Measurements from ENCODE around the gene TMPRSS6.
A peak's percentile ranks its signal among the peaks of the same experiment; 100 is the strongest.

Gene TMPRSS6

DNA sequence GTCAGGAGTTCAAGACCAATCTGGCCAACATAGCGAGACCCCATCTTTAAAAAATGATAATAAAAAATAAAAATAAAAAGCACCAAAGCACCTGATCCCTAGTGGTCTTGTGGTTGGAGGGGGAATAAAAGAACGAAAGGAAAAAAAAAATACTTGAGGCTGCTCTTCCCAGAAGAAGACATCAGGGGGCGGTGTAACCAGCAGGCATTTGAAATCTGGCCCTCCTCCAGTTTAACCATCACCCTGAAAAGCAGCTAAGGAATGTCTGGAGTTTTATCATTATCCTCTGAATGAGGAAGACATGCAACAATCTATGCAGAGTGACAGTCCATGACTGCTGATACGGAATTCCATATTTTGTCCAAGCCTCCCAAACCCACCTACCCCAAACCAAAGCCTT lies 63.6 kb downstream of the TMPRSS6 start:
- no peak for TF ChIP-seq PAX5 (IDR thresholded peaks at IDR 0.05; ENCODE audit: insufficient read depth, low read length, severe bottlenecking)
- TF ChIP-seq SPI1 (IDR thresholded peaks at IDR 0.05; ENCODE audit: low read depth, low read length) = no peak
- TF ChIP-seq POLR2A (IDR thresholded peaks at IDR 0.05; ENCODE audit: low read depth, low read length) = no peak
- no peak for TF ChIP-seq TAF1 (IDR thresholded peaks at IDR 0.05; ENCODE audit: low read depth, low read length)
- TF ChIP-seq POU2F2 (IDR thresholded peaks at IDR 0.05; ENCODE audit: low read depth, low read length) = no peak
- no peak for TF ChIP-seq POLR2AphosphoS5 (IDR thresholded peaks at IDR 0.05; ENCODE audit: low read depth, low read length)
- no peak for FAIRE-seq
- DNase-seq (ENCODE audit: insufficient read length, low spot score) = no peak

DNA sequence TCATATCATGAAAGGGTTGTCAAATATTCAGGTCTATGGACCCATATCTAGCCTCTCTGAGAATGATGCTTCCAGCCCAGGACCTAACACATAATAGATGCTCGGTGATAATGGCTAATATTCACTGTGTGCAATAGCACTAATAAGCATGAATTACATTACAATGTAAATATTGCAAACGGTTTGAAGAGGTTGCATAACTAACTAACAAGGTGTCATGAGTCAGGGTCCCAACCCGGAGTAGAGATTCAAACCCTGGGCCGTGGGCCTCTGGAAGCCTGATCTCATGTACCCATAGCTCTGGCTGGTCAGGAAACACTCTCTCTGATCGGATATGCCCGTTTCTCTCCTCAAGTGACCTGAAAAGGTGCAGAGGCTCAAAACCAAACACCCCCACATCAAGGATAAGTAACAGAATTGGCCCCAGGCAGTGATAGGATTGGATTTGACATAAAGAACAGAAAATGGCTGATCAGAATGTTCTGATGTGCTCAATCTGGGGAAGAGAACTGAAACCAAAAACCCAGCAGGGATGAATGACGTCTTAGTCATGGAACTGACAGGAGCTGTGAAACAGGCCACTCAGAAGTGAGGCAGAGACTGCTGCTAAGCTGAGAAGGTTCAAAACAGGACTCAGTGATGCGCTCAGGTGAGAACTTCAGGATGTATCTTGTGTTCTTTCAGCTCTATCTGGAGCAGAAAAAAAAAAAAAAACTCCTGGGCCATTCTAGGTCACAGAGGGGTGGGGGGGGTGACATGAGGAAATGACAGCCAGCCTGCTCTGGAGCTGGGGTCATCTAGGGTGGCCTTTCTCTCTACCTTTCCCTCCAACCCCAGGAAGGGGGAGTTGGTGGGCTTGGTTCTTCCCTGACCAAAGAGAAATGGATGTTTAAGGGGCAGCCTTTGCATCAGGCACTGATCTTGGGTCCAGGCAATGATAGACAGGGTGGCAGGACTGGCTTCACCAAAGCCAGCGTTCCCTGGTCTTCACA lies 64.6 kb downstream of the TMPRSS6 start:
- no peak for FAIRE-seq
- no peak for DNase-seq (ENCODE audit: insufficient read length, low spot score)
- peak; percentile 31; the same call in 1 of the 2 replicates for TF ChIP-seq SPI1 (IDR thresholded peaks at IDR 0.05; ENCODE audit: low read depth, low read length)
- TF ChIP-seq POLR2AphosphoS5 (IDR thresholded peaks at IDR 0.05; ENCODE audit: low read depth, low read length) = no peak
- TF ChIP-seq TAF1 (IDR thresholded peaks at IDR 0.05; ENCODE audit: low read depth, low read length) = no peak
- TF ChIP-seq PAX5 (IDR thresholded peaks at IDR 0.05; ENCODE audit: insufficient read depth, low read length, severe bottlenecking) = no peak
- TF ChIP-seq POU2F2 (IDR thresholded peaks at IDR 0.05; ENCODE audit: low read depth, low read length) = no peak
- TF ChIP-seq POLR2A (IDR thresholded peaks at IDR 0.05; ENCODE audit: low read depth, low read length) = no peak

DNA sequence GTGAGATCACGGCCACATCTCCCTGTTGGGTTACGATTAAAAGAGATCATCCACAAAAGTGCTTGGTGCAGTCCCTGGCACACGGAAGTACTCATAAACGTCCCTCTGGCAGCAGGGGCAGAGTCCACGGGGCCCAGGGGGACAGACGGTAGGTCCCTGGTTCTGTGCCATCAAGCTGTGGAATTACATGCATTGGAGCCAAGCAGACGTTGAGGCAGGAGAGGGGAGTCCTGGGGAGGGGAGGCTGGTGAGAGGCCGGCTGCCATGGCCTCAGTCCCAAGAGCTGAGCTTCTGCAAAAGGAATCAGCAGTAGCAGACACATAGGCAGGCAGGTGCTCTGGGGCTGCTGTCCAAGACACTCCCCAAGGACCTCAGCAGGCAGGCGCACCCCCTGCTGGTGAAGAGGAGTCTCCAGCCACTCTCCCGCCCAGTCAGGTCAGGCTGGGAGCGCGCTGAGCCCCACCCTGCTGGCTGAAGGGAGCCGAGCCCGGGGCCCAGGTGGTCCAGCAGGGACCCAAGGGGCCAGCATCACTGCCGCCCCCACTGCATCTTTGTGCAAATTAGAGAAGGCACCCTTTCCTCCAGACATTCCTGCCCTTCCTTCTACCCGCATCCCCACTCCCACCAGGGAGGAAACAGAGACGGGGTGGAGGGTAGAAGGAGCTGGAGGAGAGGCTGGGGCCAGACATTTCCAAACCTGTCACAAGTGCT lies 65.5 kb downstream of the TMPRSS6 start:
- FAIRE-seq (peak; percentile 45), DNase-seq (ENCODE audit: insufficient read length, low spot score) (peak; percentile 86)
- TF ChIP-seq PAX5 (IDR thresholded peaks at IDR 0.05; ENCODE audit: insufficient read depth, low read length, severe bottlenecking) (no peak), POLR2A (IDR thresholded peaks at IDR 0.05; ENCODE audit: low read depth, low read length) (no peak), SPI1 (IDR thresholded peaks at IDR 0.05; ENCODE audit: low read depth, low read length) (no peak), POU2F2 (IDR thresholded peaks at IDR 0.05; ENCODE audit: low read depth, low read length) (no peak), POLR2AphosphoS5 (IDR thresholded peaks at IDR 0.05; ENCODE audit: low read depth, low read length) (no peak), TAF1 (IDR thresholded peaks at IDR 0.05; ENCODE audit: low read depth, low read length) (no peak)

- TF ChIP-seq SPI1 (IDR thresholded peaks at IDR 0.05; ENCODE audit: low read depth, low read length) (no peak), PAX5 (IDR thresholded peaks at IDR 0.05; ENCODE audit: insufficient read depth, low read length, severe bottlenecking) (no peak)
- FAIRE-seq = no peak
- DNase-seq (ENCODE audit: insufficient read length, low spot score) = no peak
These were observed 66.2 kb downstream of the TMPRSS6 start for GRCh38 chr22:37043209-37043827.

DNA sequence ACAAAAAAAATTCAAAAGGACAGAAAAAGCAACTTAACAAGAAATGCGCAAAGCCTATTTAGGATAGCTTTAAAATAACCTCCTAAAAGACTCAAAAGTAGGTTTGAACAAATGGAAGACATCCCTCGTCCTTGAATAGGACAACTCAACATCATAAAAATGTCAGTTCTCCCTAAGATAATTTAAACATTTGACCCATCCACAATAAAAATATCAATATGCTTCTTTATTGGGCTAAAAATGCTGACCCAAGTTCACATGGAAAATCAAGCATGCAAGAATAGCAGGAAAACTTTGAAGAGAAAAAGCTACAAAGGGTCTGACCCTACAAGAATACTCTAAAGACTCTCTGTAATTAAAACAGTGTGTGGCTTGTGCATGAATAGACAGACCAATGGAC lies 70.0 kb downstream of the TMPRSS6 start:
- no peak for TF ChIP-seq POU2F2 (IDR thresholded peaks at IDR 0.05; ENCODE audit: low read depth, low read length)
- TF ChIP-seq SPI1 (IDR thresholded peaks at IDR 0.05; ENCODE audit: low read depth, low read length) = no peak
- TF ChIP-seq TAF1 (IDR thresholded peaks at IDR 0.05; ENCODE audit: low read depth, low read length) = no peak
- no peak for TF ChIP-seq POLR2AphosphoS5 (IDR thresholded peaks at IDR 0.05; ENCODE audit: low read depth, low read length)
- TF ChIP-seq POLR2A (IDR thresholded peaks at IDR 0.05; ENCODE audit: low read depth, low read length) = no peak
- TF ChIP-seq PAX5 (IDR thresholded peaks at IDR 0.05; ENCODE audit: insufficient read depth, low read length, severe bottlenecking) = no peak
- DNase-seq (ENCODE audit: insufficient read length, low spot score) = no peak
- no peak for FAIRE-seq

GRCh38 chr22:37037669-37038068 lies 71.8 kb downstream of the TMPRSS6 start:
- DNase-seq (ENCODE audit: insufficient read length, low spot score) (no peak), FAIRE-seq (no peak)
- no peak for TF ChIP-seq PAX5 (IDR thresholded peaks at IDR 0.05; ENCODE audit: insufficient read depth, low read length, severe bottlenecking)
- no peak for TF ChIP-seq TAF1 (IDR thresholded peaks at IDR 0.05; ENCODE audit: low read depth, low read length)
- no peak for TF ChIP-seq POLR2A (IDR thresholded peaks at IDR 0.05; ENCODE audit: low read depth, low read length)
- TF ChIP-seq POLR2AphosphoS5 (IDR thresholded peaks at IDR 0.05; ENCODE audit: low read depth, low read length) = no peak
- TF ChIP-seq SPI1 (IDR thresholded peaks at IDR 0.05; ENCODE audit: low read depth, low read length) = no peak
- no peak for TF ChIP-seq POU2F2 (IDR thresholded peaks at IDR 0.05; ENCODE audit: low read depth, low read length)

DNA sequence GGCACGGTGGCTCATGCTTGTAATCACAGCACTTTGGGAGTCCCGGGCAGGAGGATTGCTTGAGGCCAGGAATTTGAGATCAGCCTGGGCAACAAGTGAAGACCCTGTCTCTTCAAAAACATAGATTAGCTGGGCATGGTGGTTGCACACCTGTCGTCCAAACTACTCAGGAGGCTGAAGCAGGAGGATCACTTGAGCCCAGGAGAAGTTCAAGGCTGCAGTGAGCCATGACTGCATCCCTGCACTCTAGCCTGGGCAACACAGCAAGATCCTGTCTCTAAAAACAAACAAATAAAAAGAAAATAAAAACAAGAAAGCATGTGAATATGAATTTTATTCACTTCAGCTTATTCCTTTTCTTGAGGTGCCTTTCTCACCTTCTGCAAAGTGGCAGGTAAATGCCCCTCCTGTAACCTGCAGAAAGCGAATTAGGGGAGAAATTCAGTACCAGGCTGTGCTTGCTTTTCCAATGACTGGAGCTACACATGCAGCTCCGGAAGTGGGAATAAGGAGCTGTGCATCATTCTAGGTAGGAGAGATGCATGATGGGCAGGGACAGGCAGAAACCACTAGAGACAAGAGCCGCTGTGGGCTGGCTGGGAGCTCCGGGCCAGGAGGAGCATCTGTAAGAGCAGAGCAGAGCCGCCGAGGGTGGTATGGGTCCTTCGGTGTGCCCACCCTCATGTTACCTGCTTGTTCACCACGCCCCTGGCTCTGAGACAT lies 72.7 kb downstream of the TMPRSS6 start:
- TF ChIP-seq POU2F2 (IDR thresholded peaks at IDR 0.05; ENCODE audit: low read depth, low read length) (no peak), POLR2A (IDR thresholded peaks at IDR 0.05; ENCODE audit: low read depth, low read length) (no peak), TAF1 (IDR thresholded peaks at IDR 0.05; ENCODE audit: low read depth, low read length) (no peak), PAX5 (IDR thresholded peaks at IDR 0.05; ENCODE audit: insufficient read depth, low read length, severe bottlenecking) (no peak), POLR2AphosphoS5 (IDR thresholded peaks at IDR 0.05; ENCODE audit: low read depth, low read length) (no peak), SPI1 (IDR thresholded peaks at IDR 0.05; ENCODE audit: low read depth, low read length) (no peak)
- FAIRE-seq = no peak
- no peak for DNase-seq (ENCODE audit: insufficient read length, low spot score)

GRCh38 chr22:37033605-37034430 lies 75.7 kb downstream of the TMPRSS6 start:
- no peak for DNase-seq (ENCODE audit: insufficient read length, low spot score)
- FAIRE-seq = no peak

More at GRCh38 chr22:37033605-37034430, 75.7 kb downstream of the TMPRSS6 start:
- TF ChIP-seq PAX5 (IDR thresholded peaks at IDR 0.05; ENCODE audit: insufficient read depth, low read length, severe bottlenecking) = no peak
- no peak for TF ChIP-seq POU2F2 (IDR thresholded peaks at IDR 0.05; ENCODE audit: low read depth, low read length)
- TF ChIP-seq POLR2A (IDR thresholded peaks at IDR 0.05; ENCODE audit: low read depth, low read length) = no peak
- TF ChIP-seq TAF1 (IDR thresholded peaks at IDR 0.05; ENCODE audit: low read depth, low read length) = no peak
- TF ChIP-seq SPI1 (IDR thresholded peaks at IDR 0.05; ENCODE audit: low read depth, low read length) = no peak
- TF ChIP-seq POLR2AphosphoS5 (IDR thresholded peaks at IDR 0.05; ENCODE audit: low read depth, low read length) = no peak
